ENCODE results near the gene ZNF160. TPM values are rescaled to one million over a fixed set of nuclear protein-coding genes. Genes with fewer than 3 reads are reported as not detected.

The ZNF160 gene
- total RNA-seq, result 21.3 and 23.1 TPM in 2 replicates

GRCh38 chr19:53103234-53104203 is at the start of gene ZNF160:
Gene ZNF160 (minus strand): TSS chr19:53103422. CDS start chr19:53086276, 17,146 bp downstream.

DNA sequence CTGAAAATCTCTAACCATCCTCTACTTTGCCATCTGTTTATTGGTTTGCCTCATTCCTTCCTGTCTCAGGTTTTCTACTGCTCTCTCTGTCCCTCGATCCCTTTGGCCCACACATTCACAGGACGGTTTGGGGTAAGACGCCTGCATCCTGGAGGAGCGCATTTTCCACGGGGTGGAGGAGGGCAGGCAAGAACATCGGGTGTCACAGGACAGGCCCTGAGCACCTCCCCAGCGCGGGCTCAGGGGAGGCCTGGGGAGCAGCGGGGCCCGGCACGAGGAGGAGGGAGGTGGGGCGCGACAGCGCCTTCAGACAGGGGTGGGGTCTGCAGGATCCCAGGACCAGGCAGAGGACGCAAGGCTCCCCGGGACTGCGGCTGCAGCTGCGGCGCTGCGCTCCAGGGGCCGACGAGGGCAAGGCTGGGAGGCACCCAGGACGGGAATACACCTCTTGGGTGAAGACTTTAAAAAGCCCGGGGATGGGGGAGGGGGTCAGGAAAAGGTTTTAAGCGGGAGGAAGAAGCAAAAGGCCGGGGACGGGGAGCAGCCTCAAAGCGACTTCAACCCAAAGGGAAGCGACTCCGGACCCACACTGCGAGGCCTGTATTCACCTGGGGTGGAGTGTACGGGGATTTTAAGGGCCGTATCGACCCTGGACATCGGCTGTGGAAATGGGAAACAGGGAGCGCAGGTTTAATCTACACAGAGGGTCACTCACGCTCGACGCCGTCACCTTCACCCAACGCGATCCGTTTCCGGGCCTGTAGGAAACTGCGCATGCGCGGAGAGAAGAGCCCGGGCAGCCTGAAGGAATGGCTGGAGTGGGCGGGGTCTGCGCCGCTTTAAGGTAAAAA is 29.1 kb upstream of the ZNF160 start, which contains the start of gene ZNF415:
ZNF415 (minus strand) TSS at position 770 of the 851 bp plus-strand sequence. CDS start 10,234 bp downstream, outside the sequence.

Other genes starting within 250 kb of the ZNF160 start
- gene ZNF468, start 245.8 kb downstream of the ZNF160 start, total RNA-seq, result 14.8 and 21.0 TPM in 2 replicates
- 7.7 and 9.7 TPM in 2 replicates for gene ZNF320, start 205.8 kb downstream of the ZNF160 start, total RNA-seq
- gene ZNF888, start 180.0 kb downstream of the ZNF160 start, total RNA-seq, result 3.5 and 5.2 TPM in 2 replicates
- gene ZNF816, start 140.5 kb downstream of the ZNF160 start, total RNA-seq, result 7.2 and 9.8 TPM in 2 replicates
- gene ERVV-1, start 89.5 kb downstream of the ZNF160 start, total RNA-seq, result not detected in 2 replicates
- not detected in 2 replicates for gene ERVV-2, start 58.7 kb downstream of the ZNF160 start, total RNA-seq
- gene ZNF415, start 29.5 kb upstream of the ZNF160 start, total RNA-seq, result 12.7 and 12.9 TPM in 2 replicates
- 8.0 and 8.5 TPM in 2 replicates for gene ZNF347, start 55.6 kb upstream of the ZNF160 start, total RNA-seq
- 2.2 and 4.1 TPM in 2 replicates for gene ZNF665, start 89.9 kb upstream of the ZNF160 start, total RNA-seq
- gene ZNF677, start 151.5 kb upstream of the ZNF160 start, total RNA-seq, result 15.0 and 15.7 TPM in 2 replicates
- not detected in 2 replicates for gene VN1R2, start 154.9 kb upstream of the ZNF160 start, total RNA-seq
- not detected in 2 replicates for gene VN1R4, start 164.3 kb upstream of the ZNF160 start, total RNA-seq
- 6.3 and 7.9 TPM in 2 replicates for gene ZNF845, start 230.3 kb upstream of the ZNF160 start, total RNA-seq